HG02678 (cell line): Measurements from ENCODE around the gene PLTP.
"Not testable (repeated sequence)": the region's sequence is repeated elsewhere in the genome, so short reads cannot be mapped to it uniquely, and the experiment has no call there.

Experiments
- ATAC-seq: cut with Tn5 transposase; IDR thresholded peaks from one replicate; pipeline ENCODE4 v1.9.1; 2021; ENCODE audit warnings: mild to moderate bottlenecking, moderate library complexity; ENCODE audit not compliant: unreplicated experiment

The PLTP gene

GRCh38 chr20:45944965-45945677 is 33.2 kb upstream of the PLTP start:
- ATAC-seq: no peak

DNA sequence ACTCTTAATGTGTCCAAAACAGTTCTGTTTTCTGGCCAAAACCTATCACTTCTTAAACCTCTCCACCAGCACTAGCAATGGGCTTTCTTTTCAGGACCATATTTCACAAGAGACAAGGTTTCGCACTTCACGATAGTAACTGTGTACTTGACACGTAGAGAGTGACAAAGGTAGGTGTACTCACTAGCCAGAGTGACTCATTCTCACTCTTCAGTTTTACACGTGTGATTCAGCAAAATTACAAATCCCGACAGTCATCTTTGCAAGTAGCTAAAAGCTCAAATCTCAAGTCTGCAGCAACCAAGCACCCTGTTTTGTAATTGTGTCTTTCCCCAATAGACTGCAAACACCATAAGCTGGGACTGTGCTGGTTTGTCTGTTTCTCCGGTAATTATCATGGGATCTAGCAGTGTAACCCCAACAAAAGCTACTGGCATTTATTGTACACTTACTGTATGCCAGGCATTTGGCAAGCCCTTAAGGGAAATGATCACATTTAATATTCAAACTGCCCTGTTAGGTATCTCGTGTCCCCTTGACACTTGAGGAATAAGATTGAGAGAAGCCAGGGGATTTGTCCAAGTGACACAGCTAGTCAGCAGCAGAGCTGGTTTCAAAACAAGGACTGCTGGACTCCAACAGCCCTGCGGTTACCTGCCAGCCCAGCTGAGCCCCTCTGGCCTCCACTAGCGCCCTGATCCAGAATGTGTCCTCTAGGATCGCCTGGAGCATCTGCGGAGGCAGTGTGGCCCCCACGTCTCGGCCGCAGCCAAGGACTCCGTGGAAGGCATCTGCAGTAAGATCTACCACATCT is 32.4 kb upstream of the PLTP start:
- no peak for ATAC-seq

DNA sequence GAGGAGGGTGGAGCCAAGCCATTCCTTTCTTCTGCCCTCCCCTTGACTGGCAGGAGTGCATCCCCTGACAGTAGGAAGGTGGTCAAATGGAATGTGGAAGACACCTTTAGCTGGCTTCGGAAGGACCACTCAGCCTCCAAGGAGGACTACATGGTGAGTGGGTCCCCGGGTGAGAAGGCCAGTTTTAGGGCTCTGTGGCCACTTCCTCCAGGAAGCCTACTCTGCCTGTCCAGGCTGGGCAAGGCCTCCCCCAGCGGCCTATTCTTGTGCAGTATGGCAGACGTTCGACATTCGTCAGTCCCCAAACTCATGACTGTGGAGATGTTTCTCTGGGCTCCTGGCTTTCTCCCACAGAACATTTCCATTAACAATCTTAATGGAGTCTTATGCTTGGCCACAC is 31.7 kb upstream of the PLTP start:
- ATAC-seq: no peak

- ATAC-seq: no peak
Measured at GRCh38 chr20:45940469-45940868, 28.5 kb upstream of the PLTP start.

DNA sequence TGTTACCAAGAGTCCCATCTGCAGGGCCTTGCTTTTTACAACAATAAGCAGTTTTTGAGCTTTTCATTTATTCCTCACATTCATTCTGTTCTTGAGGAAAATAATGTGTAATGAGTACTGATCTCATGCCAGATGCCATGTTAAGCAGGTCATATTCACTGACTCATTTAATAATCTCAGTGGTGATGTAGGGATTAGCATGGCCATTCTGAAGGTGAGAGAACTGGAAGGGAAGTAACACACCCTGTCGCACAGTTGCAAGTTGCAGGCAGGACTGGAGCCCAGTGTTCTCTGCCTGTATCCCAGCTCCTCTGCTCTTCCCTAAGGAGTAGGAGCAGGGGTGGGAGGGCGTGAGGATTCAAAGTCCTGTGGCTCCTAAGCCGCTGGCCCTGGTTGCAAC is 28.1 kb upstream of the PLTP start:
- no peak for ATAC-seq

DNA sequence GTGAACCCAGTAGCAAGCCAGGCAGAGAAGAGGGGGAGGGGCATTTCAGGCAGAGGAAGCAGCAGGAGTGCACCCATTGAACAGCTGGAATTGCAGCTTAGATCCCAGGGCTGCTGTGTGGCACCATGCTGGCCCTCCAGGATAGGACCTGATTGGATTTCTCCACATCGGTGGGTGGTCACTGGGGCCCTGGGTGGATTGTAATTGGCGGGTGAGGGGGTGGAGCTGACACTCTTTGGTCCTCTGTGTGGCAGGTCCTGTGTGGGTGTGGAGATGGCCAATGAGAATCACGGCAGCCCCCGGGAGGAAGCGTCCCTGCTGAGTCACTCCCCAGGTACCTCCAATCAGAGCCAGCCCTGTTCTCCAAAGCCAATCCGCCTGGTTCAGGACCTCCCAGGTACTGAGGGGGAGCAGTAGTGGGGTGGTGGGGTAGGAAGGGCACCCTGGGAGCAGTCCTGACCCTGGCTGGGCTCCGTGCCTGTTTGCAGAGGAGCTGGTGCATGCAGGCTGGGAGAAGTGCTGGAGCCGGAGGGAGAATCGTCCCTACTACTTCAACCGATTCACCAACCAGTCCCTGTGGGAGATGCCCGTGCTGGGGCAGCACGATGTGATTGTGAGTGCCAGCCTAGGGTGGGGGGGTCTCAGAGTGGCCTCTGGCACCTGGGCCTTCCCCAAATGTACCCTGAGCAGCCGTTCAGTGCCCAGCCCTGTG is 26.9 kb upstream of the PLTP start:
- ATAC-seq: no peak

DNA sequence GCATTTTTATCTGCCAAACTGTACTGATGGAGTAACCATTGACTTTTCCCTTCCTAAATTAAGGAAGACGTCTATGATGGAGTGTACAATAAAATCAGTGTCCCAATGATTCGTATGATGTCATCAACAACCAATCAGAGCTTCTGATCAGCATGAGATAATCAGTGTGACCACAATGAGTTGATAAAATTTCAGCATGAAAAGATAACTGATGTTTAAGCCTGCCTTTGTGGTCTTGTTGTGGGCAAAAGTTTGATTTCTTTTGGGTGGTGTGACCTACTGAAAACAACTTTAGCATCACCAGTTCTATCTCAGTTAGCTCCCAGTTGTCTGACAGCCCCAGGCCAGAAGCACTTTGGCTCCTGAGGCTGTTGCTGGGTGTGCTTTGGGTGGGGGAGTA is 25.8 kb upstream of the PLTP start:
- ATAC-seq: no peak

DNA sequence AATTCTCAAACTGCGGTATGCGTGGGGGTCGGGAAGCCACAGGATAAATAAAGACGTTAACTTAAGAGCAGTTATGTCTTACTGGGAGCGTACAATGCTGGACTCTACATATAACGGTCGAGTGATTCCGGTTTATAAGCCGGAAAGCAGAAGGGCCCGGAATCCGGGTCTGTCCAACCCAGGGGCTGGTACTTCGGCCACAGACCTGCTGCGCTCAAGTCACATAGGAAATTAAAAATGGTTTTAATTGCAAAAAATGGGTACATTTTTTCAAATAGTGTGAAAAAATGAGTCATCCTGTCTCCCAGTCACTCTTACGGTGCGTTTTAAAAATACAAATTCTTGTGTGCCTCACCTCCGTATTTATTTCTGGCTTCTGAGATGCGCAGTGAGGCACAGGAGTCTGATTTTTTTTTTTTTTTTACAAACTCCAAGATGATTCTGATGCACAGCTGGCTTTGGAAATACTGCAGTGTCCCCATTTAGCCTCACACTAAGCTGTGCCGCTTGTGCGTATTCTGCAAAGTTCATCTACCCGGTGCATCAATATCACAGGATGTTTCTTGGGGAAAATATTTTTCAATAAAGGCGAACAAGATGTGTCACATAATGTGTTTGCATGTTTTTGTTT is 23.6 kb upstream of the PLTP start:
- peak; percentile 10 for ATAC-seq

DNA sequence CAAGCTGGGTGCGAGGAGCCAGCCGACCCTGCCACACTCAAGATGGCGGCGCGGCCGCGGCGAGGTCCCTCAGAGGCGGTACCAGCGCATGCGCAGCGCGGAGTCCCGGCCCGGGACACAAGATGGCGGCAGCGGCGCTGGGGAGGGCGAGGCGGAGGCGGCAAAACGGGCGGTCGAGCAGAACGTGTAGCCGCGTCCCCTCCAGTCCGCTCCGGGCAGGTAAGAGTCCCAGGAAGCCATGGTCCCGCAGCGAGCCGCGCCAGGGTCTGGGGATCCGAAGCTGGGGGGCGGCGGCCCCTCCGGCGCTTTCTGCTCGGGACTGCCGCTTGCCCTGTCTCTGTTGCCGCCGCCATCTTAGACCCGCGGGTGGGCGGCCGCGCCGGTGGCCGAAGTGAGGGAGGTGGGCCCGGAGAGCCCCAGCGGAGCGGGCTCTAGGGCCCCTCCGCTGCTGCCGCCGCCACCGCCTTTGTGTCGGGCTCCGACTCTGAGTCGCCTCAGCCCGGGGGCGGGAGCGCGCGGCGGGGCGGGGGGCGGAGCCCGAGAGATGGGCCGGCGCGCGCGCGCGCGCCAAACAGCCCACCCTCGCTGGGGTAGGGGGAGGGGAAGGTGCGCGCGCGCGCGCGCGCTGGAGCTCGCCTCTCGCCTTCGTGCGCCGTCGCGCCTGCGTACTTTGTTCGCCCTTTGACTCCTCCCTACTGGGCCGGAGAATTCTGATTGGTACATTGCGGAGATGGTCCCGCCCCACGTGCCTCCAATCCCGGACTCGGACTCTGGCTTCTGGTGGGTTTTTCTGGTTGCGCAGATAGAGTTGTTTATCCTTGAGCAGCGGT is 22.8 kb upstream of the PLTP start, which contains the start of gene PCIF1:
PCIF1 (plus strand) TSS at position 98 of the 830 bp plus-strand sequence. CDS start 4,317 bp downstream, outside the sequence.
- ATAC-seq: peak; percentile 74

DNA sequence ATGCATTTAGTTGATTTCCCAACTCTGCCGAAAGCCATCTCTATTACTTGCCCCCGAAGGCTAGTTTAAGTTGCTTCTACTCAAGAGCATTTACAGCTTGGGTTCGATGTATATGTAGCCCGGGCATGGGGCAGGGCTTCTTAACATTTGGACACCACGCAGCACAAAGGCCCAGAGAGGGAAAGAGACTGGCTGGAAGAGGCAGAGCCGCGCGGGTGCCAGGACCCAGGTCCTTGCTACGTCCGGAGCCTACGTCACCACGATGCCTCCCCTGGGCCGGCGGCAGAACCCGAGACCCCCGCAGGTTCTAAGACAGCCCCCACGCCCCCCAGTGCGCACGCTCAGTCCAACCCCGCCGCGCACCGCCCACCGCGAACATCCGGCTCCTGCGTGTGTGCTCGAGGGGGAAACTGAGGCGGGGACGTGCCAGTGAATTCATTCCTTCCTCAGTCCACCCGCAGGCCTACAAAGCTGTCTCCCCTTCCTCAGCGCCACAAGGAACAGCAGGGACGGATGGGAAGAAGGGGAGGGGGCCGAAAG is 22.2 kb upstream of the PLTP start:
- ATAC-seq: peak; percentile 12

DNA sequence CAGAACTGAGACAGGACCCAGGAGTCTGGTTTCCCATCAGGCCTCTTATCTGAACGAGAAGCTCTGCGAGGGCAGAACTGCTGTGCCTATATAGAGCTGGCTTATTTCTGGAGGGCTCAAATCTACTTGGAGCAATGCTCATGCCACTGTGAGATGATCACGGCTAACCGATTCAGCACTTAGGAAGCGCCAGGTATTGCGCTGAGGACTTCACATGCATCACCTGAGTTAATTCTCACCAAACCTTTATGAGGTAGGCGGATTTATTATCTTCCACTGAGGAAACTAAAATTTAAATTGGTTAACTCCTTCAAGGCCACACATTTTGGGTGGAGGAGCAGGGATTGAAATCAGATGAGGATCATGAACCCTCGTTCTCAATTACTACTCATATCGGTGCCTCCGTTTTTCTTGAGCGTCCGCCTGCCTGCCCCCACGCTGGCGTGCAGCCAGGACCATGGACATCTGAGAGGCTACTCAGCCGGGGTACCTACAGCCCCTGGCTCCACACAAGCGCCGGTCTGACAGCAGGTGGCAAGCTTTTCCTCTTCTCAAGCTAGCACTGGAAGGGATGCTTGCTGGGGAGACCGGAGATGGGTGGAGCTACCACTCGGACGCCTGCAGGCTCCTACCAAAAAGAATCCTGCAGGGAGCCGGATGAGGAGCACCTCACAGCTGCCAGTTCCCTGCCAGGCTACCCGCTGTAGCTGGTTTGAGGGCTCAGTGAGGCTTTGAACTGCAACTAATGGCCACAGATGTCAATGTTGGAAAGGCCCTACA is 21.5 kb upstream of the PLTP start:
- no peak for ATAC-seq

GRCh38 chr20:45931680-45932079 is 19.7 kb upstream of the PLTP start:
- not testable (repeated sequence) for ATAC-seq

GRCh38 chr20:45927071-45927878 is 15.3 kb upstream of the PLTP start:
- no peak for ATAC-seq

DNA sequence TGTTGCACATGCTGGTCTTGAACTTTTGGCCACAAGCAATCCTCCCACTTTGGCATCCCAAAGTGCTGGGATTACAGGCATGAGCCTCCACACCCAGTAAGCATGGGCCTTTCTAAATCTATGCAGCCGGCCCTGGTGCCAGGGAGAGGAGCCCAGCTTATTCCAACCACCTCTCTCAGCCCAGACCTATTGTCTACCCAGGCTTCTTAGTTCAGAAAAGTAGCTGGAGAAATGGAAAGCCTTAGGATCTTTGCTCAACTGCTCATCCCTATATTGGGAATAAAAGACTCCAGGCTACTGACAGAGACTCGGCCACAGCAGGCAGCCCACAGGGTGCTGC is 14.7 kb upstream of the PLTP start:
- ATAC-seq: no peak

GRCh38 chr20:45925821-45926506 is 14.0 kb upstream of the PLTP start:
- ATAC-seq: no peak

- no peak for ATAC-seq
Measured at GRCh38 chr20:45924391-45925261, 12.7 kb upstream of the PLTP start.
